Spleen (tissue), 11 donors: ENCODE data around the gene DAAM2. TPM values are rescaled to one million over a fixed set of nuclear protein-coding genes. Genes with fewer than 3 reads are reported as not detected.

Experiments used
- DNase-seq: peaks from one replicate; pipeline ENCODE4 v3.0.0-alpha.2; 2020
- H3K27ac ChIP-seq, 8 donors: fragments of 200-600 bp; sonication (generic) in 7 of 8; 1 replicate in 4 of 8; 2 replicates in 4 of 8; pipeline versions ENCODE4 v1.5.0 to v1.8.0; 2016 to 2021; ENCODE audit warnings: inconsistent platforms in 4 of 8, mild to moderate bottlenecking in 4 of 8, moderate library complexity in 1 of 8
- H3K27me3 ChIP-seq, 7 donors: fragments of 200-600 bp; sonication (generic) in 6 of 7; replicated peaks in 1 of 7; 1 replicate in 4 of 7; 2 replicates in 3 of 7; pipeline versions ENCODE4 v1.5.0 to v1.8.0; 2016 to 2021; ENCODE audit warnings: inconsistent platforms in 3 of 7, mild to moderate bottlenecking in 1 of 7
- H3K36me3 ChIP-seq, 6 donors: fragments of 200-600 bp; sonication (generic) in 5 of 6; 1 replicate in 4 of 6; 2 replicates in 2 of 6; pipeline versions ENCODE4 v1.5.0 to v1.8.0; 2016 to 2021; ENCODE audit warnings: inconsistent platforms in 2 of 6
- H3K4me1 ChIP-seq, 6 donors: fragments of 200-600 bp; sonication (generic) in 5 of 6; 1 replicate in 3 of 6; 2 replicates in 3 of 6; pipeline versions ENCODE4 v1.5.0 to v1.8.0; 2016 to 2021; ENCODE audit warnings: inconsistent platforms in 3 of 6
- H3K4me3 ChIP-seq, 8 donors: fragments of 200-600 bp; sonication (generic) in 7 of 8; 1 replicate in 4 of 8; 2 replicates in 4 of 8; pipeline versions ENCODE4 v1.5.0 to v1.8.0; 2016 to 2021; ENCODE audit warnings: inconsistent platforms in 4 of 8, mild to moderate bottlenecking in 4 of 8, moderate library complexity in 2 of 8
- H3K9me3 ChIP-seq, 8 donors: fragments of 200-600 bp; sonication (generic) in 7 of 8; 1 replicate in 4 of 8; 2 replicates in 4 of 8; pipeline versions ENCODE4 v1.5.0 to v1.8.0; 2016 to 2021; ENCODE audit warnings: inconsistent platforms in 4 of 8
- POLR2A ChIP-seq, 3 donors: fragments of 450-650 bp; IDR thresholded peaks; one replicate each; pipeline ENCODE4 v1.5.1; 2017; ENCODE audit warnings: antibody characterized with exemption in 3 of 3, mild to moderate bottlenecking in 1 of 3
- POLR2AphosphoS5 ChIP-seq, 3 donors: sonication (generic); formaldehyde crosslinking; IDR thresholded peaks; one replicate each; pipeline ENCODE4 v1.5.1; 2017; ENCODE audit warnings: antibody characterized with exemption in 3 of 3
- WGBS, 5 donors: extraction: QIAGEN DNeasy Blood & Tissue Kit in 3 of 5; methylation state at CpG; one replicate each; pipeline versions ENCODE4 v1.1.5 to v1.1.7; 2013 to 2018; 5-methylcytosine and 5-hydroxymethylcytosine counted together
- intact Hi-C: fragments of 100-400 bp; cut with DNase I; formaldehyde crosslinking; loops from one replicate; pipeline ENCODE4 v1.15.0; 2023; ENCODE audit warnings: low total_unique reads
- polyA plus RNA-seq, 3 donors: library from polyadenylated mRNA; stranded (reverse); fragments of 200-250 nt; gene quantifications; one replicate each; pipeline ENCODE4 v1.2.1, GENCODE V29; 2013
- total RNA-seq, 7 donors: library from RNA; depleted of rRNA in 3 of 7; stranded (reverse); fragments of >200 nt in 3 of 7; fragmentation: NEBNext Ultra II Directional in 4 of 7; extraction: Animal tissue kit (Norgen Biotek cat#: 25700) in 4 of 7; gene quantifications; one replicate each; pipeline versions ENCODE4 v1.1.0 to v1.2.1, GENCODE V29; 2016 to 2021
- TF ChIP-seq, protein P1 (sequence below), 11 experiments: fragments of 200-600 bp in 7 of 11; fragments of 450-650 bp in 4 of 11; sonication (generic) in 4 of 11; IDR thresholded peaks in 8 of 11; conservative IDR thresholded peaks in 3 of 11; 1 replicate in 7 of 11; 2 replicates in 4 of 11; pipeline versions ENCODE4 v1.4.0 to v1.8.0; 2016 to 2021; ENCODE audit warnings: antibody characterized with exemption in 11 of 11, inconsistent platforms in 4 of 11, mild to moderate bottlenecking in 1 of 11
- donor health status: healthy with polysubstance abuse.
- donor health status: DM: no; HTN: no; CAD: no; lungs with moderate emphysema.
- donor health status: DM: no; HTN: no; CAD: no.
- donor health status: Bipolar disorder and iron deficiency.
- donor health status: healthy.
- donor health status: DM: no; HTN: no; CAD: no.
- donor health status: DM: yes; HTN: yes; CAD: no.

DAAM2 gene
- total and polyA plus RNA-seq, 10 donors: 6.0 to 115 (median 73.8) TPM

DNA sequence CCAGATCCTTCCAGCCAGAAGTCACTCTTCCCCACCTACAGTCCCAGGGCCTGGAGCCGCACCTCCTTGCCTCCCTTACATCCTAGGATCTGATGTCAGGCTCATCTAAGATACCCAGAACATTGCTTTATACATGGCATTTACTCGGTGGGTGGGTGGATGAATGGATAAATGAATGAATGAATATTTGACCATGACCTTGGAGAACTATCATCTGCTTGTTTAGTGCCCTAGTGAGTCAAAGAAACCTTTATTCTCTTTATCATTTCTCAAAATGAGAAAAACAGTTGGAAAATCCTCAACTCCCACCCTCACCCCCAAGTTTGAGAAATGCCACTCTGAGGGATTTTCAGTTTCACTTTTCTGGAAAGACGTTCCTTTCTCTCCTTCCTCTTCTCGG, 56.0 kb downstream of the DAAM2 start:
- intact Hi-C loops: no loop called here
- no peak for DNase-seq
- TF ChIP-seq, protein P1, sequence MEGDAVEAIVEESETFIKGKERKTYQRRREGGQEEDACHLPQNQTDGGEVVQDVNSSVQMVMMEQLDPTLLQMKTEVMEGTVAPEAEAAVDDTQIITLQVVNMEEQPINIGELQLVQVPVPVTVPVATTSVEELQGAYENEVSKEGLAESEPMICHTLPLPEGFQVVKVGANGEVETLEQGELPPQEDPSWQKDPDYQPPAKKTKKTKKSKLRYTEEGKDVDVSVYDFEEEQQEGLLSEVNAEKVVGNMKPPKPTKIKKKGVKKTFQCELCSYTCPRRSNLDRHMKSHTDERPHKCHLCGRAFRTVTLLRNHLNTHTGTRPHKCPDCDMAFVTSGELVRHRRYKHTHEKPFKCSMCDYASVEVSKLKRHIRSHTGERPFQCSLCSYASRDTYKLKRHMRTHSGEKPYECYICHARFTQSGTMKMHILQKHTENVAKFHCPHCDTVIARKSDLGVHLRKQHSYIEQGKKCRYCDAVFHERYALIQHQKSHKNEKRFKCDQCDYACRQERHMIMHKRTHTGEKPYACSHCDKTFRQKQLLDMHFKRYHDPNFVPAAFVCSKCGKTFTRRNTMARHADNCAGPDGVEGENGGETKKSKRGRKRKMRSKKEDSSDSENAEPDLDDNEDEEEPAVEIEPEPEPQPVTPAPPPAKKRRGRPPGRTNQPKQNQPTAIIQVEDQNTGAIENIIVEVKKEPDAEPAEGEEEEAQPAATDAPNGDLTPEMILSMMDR (IDR thresholded peaks at IDR 0.05 in 8 of 11, conservative IDR thresholded peaks at IDR 0.05 in 3 of 11): no peak
- TF ChIP-seq POLR2A (IDR thresholded peaks at IDR 0.05): no peak
- no peak for TF ChIP-seq POLR2AphosphoS5 (IDR thresholded peaks at IDR 0.05)
- Histone ChIP-seq H3K27ac (peak overlapping the region in 6 of 8 donors; percentile 33 to 73 (median 60)), H3K36me3 (no peaks in the 10 kb centered on the region), H3K4me1 (peaks cover 0 to 76% (median 13%) of the 10 kb centered on the region in 6 donors), H3K9me3 (no peaks in the 10 kb centered on the region), H3K27me3 (peaks cover 0 to 9% (median 0%) of the 10 kb centered on the region in 7 donors), H3K4me3 (no peak overlapping the region)
- WGBS, 5 donors: 49 to 65% (median 52%) methylated on average over 4 of the region's 4 CpGs

DNA sequence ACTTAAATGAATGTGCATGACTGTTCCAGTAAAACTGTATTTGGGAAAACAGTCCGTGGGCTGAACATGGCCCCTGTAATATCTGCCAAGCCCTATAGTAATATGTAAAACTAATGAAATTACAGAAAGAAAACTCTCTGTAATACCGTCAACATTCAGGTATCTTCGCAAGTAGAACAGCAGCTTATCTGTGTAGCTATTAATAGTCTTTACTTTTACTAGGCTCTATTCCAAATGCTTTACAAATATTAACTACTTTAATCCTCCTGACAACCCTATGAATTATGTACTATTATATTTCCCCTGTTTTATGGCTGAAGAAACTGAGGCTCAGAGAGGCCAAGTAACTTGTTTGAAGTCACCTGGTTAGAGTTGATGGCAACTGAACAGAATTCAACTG, 57.1 kb downstream of the DAAM2 start:
- TF ChIP-seq POLR2A (IDR thresholded peaks at IDR 0.05) (no peak), POLR2AphosphoS5 (IDR thresholded peaks at IDR 0.05) (no peak)
- TF ChIP-seq, protein P1 (IDR thresholded peaks at IDR 0.05 in 8 of 11, conservative IDR thresholded peaks at IDR 0.05 in 3 of 11): no peak
- no peak for DNase-seq
- no peaks in the 10 kb centered on the region for H3K9me3 ChIP-seq
- peaks cover 0 to 66% (median 13%) of the 10 kb centered on the region in 6 donors for H3K4me1 ChIP-seq
- H3K27ac ChIP-seq: peak overlapping the region in 7 of 8 donors; percentile 26 to 73 (median 65)
- H3K27me3 ChIP-seq: peaks cover 0 to 19% (median 0%) of the 10 kb centered on the region in 7 donors
- no peaks in the 10 kb centered on the region for H3K36me3 ChIP-seq
- H3K4me3 ChIP-seq: no peak overlapping the region
- WGBS, 5 donors: 87 to 96% (median 93%) methylated on average over 3 of the region's 3 CpGs
- intact Hi-C loops: no loop called here

DNA sequence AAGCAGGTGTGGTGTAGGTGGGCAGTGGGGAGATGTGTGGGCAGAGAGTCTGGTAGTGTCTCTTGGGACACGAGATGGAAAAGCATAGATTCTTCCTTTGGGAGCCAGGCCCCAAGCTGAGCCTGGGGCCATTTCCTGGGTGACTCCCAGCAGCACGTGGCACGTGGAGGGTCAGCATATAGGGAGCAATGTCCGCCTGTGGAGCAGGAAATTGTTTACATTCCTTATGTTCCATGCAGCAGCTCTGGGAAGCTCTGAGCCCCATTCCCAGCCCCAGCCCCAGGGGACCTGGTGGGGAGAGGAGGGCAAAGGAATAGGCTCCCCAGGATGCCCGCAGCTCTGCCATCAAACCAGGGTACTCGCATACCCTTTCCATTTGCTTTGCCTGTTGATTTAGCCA, 57.6 kb downstream of the DAAM2 start:
- Histone ChIP-seq H3K4me3 (no peak overlapping the region), H3K4me1 (peaks cover 0 to 65% (median 13%) of the 10 kb centered on the region in 6 donors), H3K9me3 (no peaks in the 10 kb centered on the region), H3K27ac (peak overlapping the region in 7 of 8 donors; percentile 26 to 73 (median 65)), H3K36me3 (no peaks in the 10 kb centered on the region), H3K27me3 (peaks cover 0 to 19% (median 0%) of the 10 kb centered on the region in 7 donors)
- TF ChIP-seq, protein P1 (IDR thresholded peaks at IDR 0.05 in 8 of 11, conservative IDR thresholded peaks at IDR 0.05 in 3 of 11): no peak
- TF ChIP-seq POLR2A (IDR thresholded peaks at IDR 0.05): no peak
- TF ChIP-seq POLR2AphosphoS5 (IDR thresholded peaks at IDR 0.05): no peak
- DNase-seq: no peak
- intact Hi-C loops: no loop called here
- WGBS, 5 donors: 55 to 76% (median 65%) methylated on average over 6 of the region's 6 CpGs

DNA sequence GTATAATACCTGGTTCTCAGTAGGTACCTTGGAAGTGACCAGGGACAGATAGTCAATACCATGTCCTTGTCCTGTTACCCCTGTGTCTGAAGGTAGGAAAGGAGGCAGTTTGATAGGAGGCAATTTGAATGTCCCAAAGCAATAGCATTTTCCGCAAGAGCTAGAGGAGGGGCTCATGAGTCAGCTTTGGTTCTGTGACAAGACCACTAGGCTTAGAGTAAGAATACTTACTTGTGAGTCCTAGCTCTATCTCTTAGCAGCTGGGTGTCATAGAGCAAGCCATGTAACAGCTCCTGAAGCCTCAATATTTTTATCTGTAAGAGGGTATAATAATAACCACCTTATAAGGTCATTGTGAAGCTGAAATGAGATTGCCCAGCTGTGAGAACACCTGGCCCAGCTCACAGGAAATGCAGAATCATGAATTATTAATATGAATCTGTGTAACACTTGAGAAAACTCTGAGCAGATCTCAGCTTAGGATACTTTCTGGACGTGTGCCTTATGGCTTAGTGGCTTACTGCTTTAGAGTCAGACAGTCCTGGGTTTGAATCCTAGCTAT, 58.6 kb downstream of the DAAM2 start:
- TF ChIP-seq, protein P1 (IDR thresholded peaks at IDR 0.05 in 8 of 11, conservative IDR thresholded peaks at IDR 0.05 in 3 of 11): no peak
- TF ChIP-seq POLR2A (IDR thresholded peaks at IDR 0.05) (no peak), POLR2AphosphoS5 (IDR thresholded peaks at IDR 0.05) (no peak)
- H3K4me1 ChIP-seq: peaks cover 0 to 65% (median 13%) of the 10 kb centered on the region in 6 donors
- no peak for DNase-seq
- no peaks in the 10 kb centered on the region for H3K9me3 ChIP-seq
- peaks cover 0 to 22% (median 0%) of the 10 kb centered on the region in 7 donors for H3K27me3 ChIP-seq
- H3K36me3 ChIP-seq: peaks cover 0 to 5% (median 0%) of the 10 kb centered on the region in 6 donors
- no peak overlapping the region for H3K4me3 ChIP-seq
- H3K27ac ChIP-seq: peak overlapping the region in 7 of 8 donors; percentile 33 to 73 (median 65)
- intact Hi-C loops: no loop called here
- WGBS, 5 donors: 47 to 69% (median 54%) methylated on average over 2 of the region's 2 CpGs
